ENCODE measurements around the gene PATJ. TPM values are rescaled to one million over a fixed set of nuclear protein-coding genes. Genes with fewer than 3 reads are reported as not detected.

The PATJ gene
- total and polyA plus RNA-seq, 2 experiments from 2014 or later: 35.3 to 68.4 TPM

GRCh38 chr1:62025154-62025553, 282.9 kb downstream of the PATJ start (continued):
- no peak for TF ChIP-seq ZNF462 (CRISPR knock-in tag; IDR thresholded peaks at IDR 0.05)
- TF ChIP-seq ZNF331 (CRISPR knock-in tag; IDR thresholded peaks at IDR 0.05; ENCODE audit: low read depth): no peak
- TF ChIP-seq POLR2AphosphoS5 (IDR thresholded peaks at IDR 0.05; ENCODE audit: low read depth): no peak
- TF ChIP-seq EZH2 (IDR thresholded peaks at IDR 0.05; ENCODE audit: low read depth, unreplicated experiment): no peak
- TF ChIP-seq STAT1 (IDR thresholded peaks at IDR 0.05; ENCODE audit: unreplicated experiment): no peak
- no peak for TF ChIP-seq REST (IDR thresholded peaks at IDR 0.05; ENCODE audit: unreplicated experiment)
- TF ChIP-seq NANOG (IDR thresholded peaks at IDR 0.05; ENCODE audit: borderline replicate concordance): no peak
- TF ChIP-seq CTCF (conservative IDR thresholded peaks at IDR 0.05; ENCODE audit: low read depth in 2 of 2): no peak
